Measurements from ENCODE around the gene ALPP. TPM values are rescaled to one million over a fixed set of nuclear protein-coding genes. Genes with fewer than 3 reads are reported as not detected.
"Not testable (repeated sequence)": the region's sequence is repeated elsewhere in the genome, so short reads cannot be mapped to it uniquely, and the experiment has no call there.

Gene ALPP
- total RNA-seq, 4 donors from 2014 or later, result not detected

DNA sequence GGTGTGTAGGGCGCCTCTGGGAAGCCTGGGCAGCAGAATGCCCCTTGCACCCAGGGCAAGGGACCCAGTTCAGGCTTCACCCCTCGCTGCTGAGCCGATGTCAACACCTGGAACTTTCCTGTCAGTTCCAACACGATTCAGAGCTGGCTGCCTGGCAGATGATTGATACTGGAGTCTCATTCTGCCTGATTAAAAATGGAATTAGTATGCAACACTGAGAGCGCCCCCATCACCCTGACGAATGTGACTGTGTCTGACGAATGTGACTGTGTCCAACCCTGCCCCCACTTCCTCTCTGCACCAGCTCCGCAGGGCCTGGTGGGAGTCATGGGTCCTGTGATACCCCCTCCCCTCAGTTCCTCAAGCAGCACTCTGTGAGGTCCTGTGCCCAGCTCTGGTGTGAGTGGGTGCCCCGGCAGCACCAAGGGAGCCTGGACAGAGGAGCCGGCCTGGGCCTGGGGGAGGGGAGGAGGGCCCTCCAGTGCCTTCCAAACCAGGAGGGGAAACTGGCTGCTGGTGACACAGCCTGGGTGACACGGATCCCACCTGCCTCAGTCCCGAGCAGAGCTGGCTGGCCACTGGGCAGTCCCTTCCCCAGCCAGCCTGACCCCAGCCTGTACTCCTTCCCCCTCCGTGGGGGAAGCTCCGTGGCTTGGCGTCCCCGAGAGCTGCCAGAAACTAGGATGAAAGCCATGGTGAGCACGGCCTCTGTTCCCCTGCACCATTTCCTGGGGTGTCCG lies 41.4 kb upstream of the ALPP start:
- Histone ChIP-seq H3K4me3 (replicated peaks in 1 of 3) (no peak overlapping the region), H3K27ac (no peak overlapping the region), H3K36me3 (no peaks in the 10 kb centered on the region), H3K4me1 (no peaks in the 10 kb centered on the region), H3K27me3 (no peaks in the 10 kb centered on the region), H3K9me3 (no peaks in the 10 kb centered on the region)
- intact Hi-C loops (cut with DNase I), result no loop called here
- no peak for TF ChIP-seq POLR2A (IDR thresholded peaks at IDR 0.05)
- TF ChIP-seq, protein P1, sequence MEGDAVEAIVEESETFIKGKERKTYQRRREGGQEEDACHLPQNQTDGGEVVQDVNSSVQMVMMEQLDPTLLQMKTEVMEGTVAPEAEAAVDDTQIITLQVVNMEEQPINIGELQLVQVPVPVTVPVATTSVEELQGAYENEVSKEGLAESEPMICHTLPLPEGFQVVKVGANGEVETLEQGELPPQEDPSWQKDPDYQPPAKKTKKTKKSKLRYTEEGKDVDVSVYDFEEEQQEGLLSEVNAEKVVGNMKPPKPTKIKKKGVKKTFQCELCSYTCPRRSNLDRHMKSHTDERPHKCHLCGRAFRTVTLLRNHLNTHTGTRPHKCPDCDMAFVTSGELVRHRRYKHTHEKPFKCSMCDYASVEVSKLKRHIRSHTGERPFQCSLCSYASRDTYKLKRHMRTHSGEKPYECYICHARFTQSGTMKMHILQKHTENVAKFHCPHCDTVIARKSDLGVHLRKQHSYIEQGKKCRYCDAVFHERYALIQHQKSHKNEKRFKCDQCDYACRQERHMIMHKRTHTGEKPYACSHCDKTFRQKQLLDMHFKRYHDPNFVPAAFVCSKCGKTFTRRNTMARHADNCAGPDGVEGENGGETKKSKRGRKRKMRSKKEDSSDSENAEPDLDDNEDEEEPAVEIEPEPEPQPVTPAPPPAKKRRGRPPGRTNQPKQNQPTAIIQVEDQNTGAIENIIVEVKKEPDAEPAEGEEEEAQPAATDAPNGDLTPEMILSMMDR (IDR thresholded peaks at IDR 0.05), result no peak
- peak in 1 of 2 donors; percentile 1 for DNase-seq
- WGBS, 2 donors, result 92 to 93% methylated on average over 11 to 15 of the region's 18 CpGs

GRCh38 chr2:232338094-232338758 lies 40.3 kb upstream of the ALPP start:
- H3K4me1 ChIP-seq; H3K9me3 ChIP-seq; H3K36me3 ChIP-seq; H3K4me3 ChIP-seq (replicated peaks in 1 of 3); H3K27ac ChIP-seq; DNase-seq; intact Hi-C loops (cut with DNase I); H3K27me3 ChIP-seq: not testable (repeated sequence)
- 100% methylated on average over 3 of the region's 16 CpGs; no CpG with 5 or more reads in 1 of the 2 donors for WGBS, 2 donors

DNA sequence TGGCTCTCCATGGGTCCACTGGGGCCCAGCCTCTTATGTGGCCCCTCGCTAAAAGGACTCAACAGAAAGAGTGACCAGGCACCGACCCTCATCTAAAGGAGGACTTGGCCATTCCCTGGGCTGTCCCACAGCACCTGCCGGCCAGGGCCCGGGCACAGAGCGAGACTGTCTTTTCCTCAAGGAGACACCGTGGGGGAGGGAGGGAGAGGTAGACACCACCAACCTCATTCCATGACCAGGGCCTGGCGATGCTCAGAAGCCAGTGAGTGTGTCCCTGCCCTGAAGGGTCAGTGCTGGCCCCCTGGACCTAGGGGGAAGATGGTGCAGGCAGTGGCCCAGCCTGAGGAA lies 39.8 kb upstream of the ALPP start:
- intact Hi-C loops (cut with DNase I), result no loop called here
- 95% methylated on average over 4 to 7 of the region's 7 CpGs for WGBS, 2 donors
- Histone ChIP-seq H3K27ac (no peak overlapping the region), H3K27me3 (no peaks in the 10 kb centered on the region), H3K9me3 (no peaks in the 10 kb centered on the region), H3K36me3 (no peaks in the 10 kb centered on the region), H3K4me1 (no peaks in the 10 kb centered on the region), H3K4me3 (replicated peaks in 1 of 3) (no peak overlapping the region)
- no peak for DNase-seq
- no peak for TF ChIP-seq POLR2A (IDR thresholded peaks at IDR 0.05)
- TF ChIP-seq, protein P1 (IDR thresholded peaks at IDR 0.05), result no peak

DNA sequence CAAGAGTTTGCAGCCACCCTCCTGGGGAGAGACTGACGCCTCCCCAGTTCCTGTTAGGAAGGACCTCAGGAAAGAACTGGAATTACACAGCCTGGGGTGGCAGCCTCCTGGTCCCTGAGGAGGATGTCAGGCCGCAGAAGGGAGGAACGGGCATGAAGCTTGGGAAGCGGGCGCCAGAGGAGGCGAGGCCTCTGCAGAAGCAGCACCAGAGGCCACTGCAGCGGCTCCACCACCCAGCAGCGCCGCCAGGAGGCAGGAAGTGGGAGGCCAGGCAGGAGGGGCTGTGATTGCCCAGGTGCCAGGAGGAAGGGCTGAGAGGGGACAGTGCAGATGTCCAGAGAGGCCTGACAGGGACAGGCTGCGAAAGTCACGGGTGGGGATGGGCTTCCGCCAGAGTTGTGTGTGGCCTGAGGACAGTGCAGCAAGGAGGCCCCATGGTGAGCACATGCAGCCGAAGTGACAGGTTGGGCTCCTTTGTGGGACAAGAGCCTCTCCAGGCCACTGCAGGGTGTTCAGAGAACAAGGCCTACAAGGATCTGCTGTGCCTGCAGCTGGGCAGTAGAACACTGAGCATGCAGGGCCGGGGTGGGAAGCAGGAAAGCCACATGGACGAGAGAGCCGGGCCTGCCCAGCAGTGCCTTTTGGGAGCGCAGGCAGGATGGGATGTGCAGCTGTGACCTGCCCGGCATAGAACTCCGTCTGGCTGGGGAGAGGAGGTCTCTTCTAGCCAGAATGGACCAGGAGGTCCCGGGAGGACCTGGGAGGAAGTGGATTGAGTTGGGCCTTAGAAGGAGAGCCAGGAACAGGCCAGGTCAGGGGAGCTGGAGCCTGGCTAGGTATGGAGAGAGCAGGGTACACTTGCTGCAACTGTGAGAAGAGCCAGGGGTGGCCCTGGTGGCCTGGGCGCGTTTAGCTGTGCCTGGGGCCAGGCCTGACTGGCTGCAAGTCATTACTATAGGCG lies 39.1 kb upstream of the ALPP start:
- Histone ChIP-seq H3K4me3 (replicated peaks in 1 of 3) (no peak overlapping the region), H3K27ac (no peak overlapping the region), H3K27me3 (no peaks in the 10 kb centered on the region), H3K36me3 (no peaks in the 10 kb centered on the region), H3K9me3 (no peaks in the 10 kb centered on the region), H3K4me1 (no peaks in the 10 kb centered on the region)
- intact Hi-C loops (cut with DNase I), result no loop called here
- TF ChIP-seq, protein P1 (IDR thresholded peaks at IDR 0.05), result no peak
- TF ChIP-seq POLR2A (IDR thresholded peaks at IDR 0.05), result no peak
- DNase-seq, result no peak
- 83 to 92% methylated on average over 22 of the region's 23 CpGs for WGBS, 2 donors

- no peaks in the 10 kb centered on the region for H3K4me1 ChIP-seq
- WGBS, 2 donors, result 90 to 91% methylated on average over 12 of the region's 14 CpGs
- TF ChIP-seq, protein P1 (IDR thresholded peaks at IDR 0.05), result no peak
- no peak for TF ChIP-seq POLR2A (IDR thresholded peaks at IDR 0.05)
Observed at GRCh38 chr2:232340171-232340935, 38.2 kb upstream of the ALPP start.

More at GRCh38 chr2:232340171-232340935, 38.2 kb upstream of the ALPP start:
- Histone ChIP-seq H3K36me3 (no peaks in the 10 kb centered on the region), H3K27ac (no peak overlapping the region), H3K27me3 (no peaks in the 10 kb centered on the region), H3K9me3 (no peaks in the 10 kb centered on the region), H3K4me3 (replicated peaks in 1 of 3) (no peak overlapping the region)
- no peak for DNase-seq
- intact Hi-C loops (cut with DNase I), result no loop called here
